ENCODE measurements around the gene UBE2M.
"Not testable (repeated sequence)": the region's sequence is repeated elsewhere in the genome, so short reads cannot be mapped to it uniquely, and the experiment has no call there.

The UBE2M gene

GRCh38 chr19:58581227-58582141, 23.1 kb upstream of the UBE2M start:
- Histone ChIP-seq H3K4me2 (ENCODE audit: low read length) (no peak overlapping the region), H4K20me1 (ENCODE audit: insufficient read depth, low read length) (no peaks in the 10 kb centered on the region), H3K27me3 (ENCODE audit: insufficient read depth, low read length) (no peaks in the 10 kb centered on the region), H3K36me3 (ENCODE audit: insufficient read depth, low read length) (peaks cover 8% of the 10 kb centered on the region; the same call in 1 of the 2 replicates), H3K79me2 (ENCODE audit: insufficient read depth, low read length) (no peaks in the 10 kb centered on the region), H3F3A (ENCODE audit: insufficient read depth, low read length) (0 out of 2 replicates have a peak, but pooled peaks cover 3% of the 10 kb centered on the region), H2AFZ (ENCODE audit: low read length) (no peak overlapping the region), H3K27ac (ENCODE audit: low read depth, low read length, poor library complexity, severe bottlenecking) (no peak overlapping the region), H3K4me3 (ENCODE audit: low read depth, low read length, poor library complexity, severe bottlenecking) (no peak overlapping the region), H3K9me2 (ENCODE audit: low read depth, low read length) (no peaks in the 10 kb centered on the region), H3K9ac (ENCODE audit: low read length) (peak overlapping the region; percentile 49; the same call in 1 of the 2 replicates), H3K9me3 (ENCODE audit: low read length) (no peaks in the 10 kb centered on the region), H3K4me1 (ENCODE audit: insufficient read depth, low read length, severe bottlenecking) (peaks cover 17% of the 10 kb centered on the region)
- TF ChIP-seq EZH2 (IDR thresholded peaks at IDR 0.05; ENCODE audit: borderline replicate concordance, low read length): no peak
- TF ChIP-seq CTCF (IDR thresholded peaks at IDR 0.05; ENCODE audit: low read length): peak; percentile 99

- H4K20me1 ChIP-seq (ENCODE audit: insufficient read depth, low read length): no peaks in the 10 kb centered on the region
- no peak for TF ChIP-seq CTCF (IDR thresholded peaks at IDR 0.05; ENCODE audit: low read length)
- no peak for TF ChIP-seq EZH2 (IDR thresholded peaks at IDR 0.05; ENCODE audit: borderline replicate concordance, low read length)
- no peak overlapping the region for H3K4me3 ChIP-seq (ENCODE audit: low read depth, low read length, poor library complexity, severe bottlenecking)
Measured at GRCh38 chr19:58579473-58580142, 21.2 kb upstream of the UBE2M start.

GRCh38 chr19:58578012-58578925, 19.9 kb upstream of the UBE2M start:
- TF ChIP-seq CTCF (IDR thresholded peaks at IDR 0.05; ENCODE audit: low read length) (no peak), EZH2 (IDR thresholded peaks at IDR 0.05; ENCODE audit: borderline replicate concordance, low read length) (no peak)
- Histone ChIP-seq H3K9ac (ENCODE audit: low read length) (no peak overlapping the region; the same call in 1 of the 2 replicates), H3K4me3 (ENCODE audit: low read depth, low read length, poor library complexity, severe bottlenecking) (no peak overlapping the region), H3K4me1 (ENCODE audit: insufficient read depth, low read length, severe bottlenecking) (peaks cover 34% of the 10 kb centered on the region), H4K20me1 (ENCODE audit: insufficient read depth, low read length) (no peaks in the 10 kb centered on the region), H3K9me2 (ENCODE audit: low read depth, low read length) (no peaks in the 10 kb centered on the region), H3K36me3 (ENCODE audit: insufficient read depth, low read length) (peaks cover 8% of the 10 kb centered on the region; the same call in 1 of the 2 replicates), H3K27ac (ENCODE audit: low read depth, low read length, poor library complexity, severe bottlenecking) (no peak overlapping the region), H2AFZ (ENCODE audit: low read length) (no peak overlapping the region), H3K79me2 (ENCODE audit: insufficient read depth, low read length) (no peaks in the 10 kb centered on the region), H3F3A (ENCODE audit: insufficient read depth, low read length) (peaks cover 9% of the 10 kb centered on the region; the same call in 1 of the 2 replicates), H3K9me3 (ENCODE audit: low read length) (no peaks in the 10 kb centered on the region), H3K4me2 (ENCODE audit: low read length) (no peak overlapping the region), H3K27me3 (ENCODE audit: insufficient read depth, low read length) (no peaks in the 10 kb centered on the region)

More at GRCh38 chr19:58579473-58580142, 21.2 kb upstream of the UBE2M start:
- Histone ChIP-seq H3K9me2 (ENCODE audit: low read depth, low read length) (no peaks in the 10 kb centered on the region), H3K9me3 (ENCODE audit: low read length) (no peaks in the 10 kb centered on the region), H3F3A (ENCODE audit: insufficient read depth, low read length) (0 out of 2 replicates have a peak, but pooled peaks cover 3% of the 10 kb centered on the region), H2AFZ (ENCODE audit: low read length) (no peak overlapping the region), H3K4me1 (ENCODE audit: insufficient read depth, low read length, severe bottlenecking) (peaks cover 23% of the 10 kb centered on the region), H3K36me3 (ENCODE audit: insufficient read depth, low read length) (peaks cover 8% of the 10 kb centered on the region; the same call in 1 of the 2 replicates), H3K9ac (ENCODE audit: low read length) (no peak overlapping the region), H3K27me3 (ENCODE audit: insufficient read depth, low read length) (no peaks in the 10 kb centered on the region), H3K79me2 (ENCODE audit: insufficient read depth, low read length) (no peaks in the 10 kb centered on the region), H3K27ac (ENCODE audit: low read depth, low read length, poor library complexity, severe bottlenecking) (no peak overlapping the region), H3K4me2 (ENCODE audit: low read length) (no peak overlapping the region)

GRCh38 chr19:58577581-58577980, 19.2 kb upstream of the UBE2M start:
- H3K4me2 ChIP-seq (ENCODE audit: low read length); H4K20me1 ChIP-seq (ENCODE audit: insufficient read depth, low read length); H3K4me3 ChIP-seq (ENCODE audit: low read depth, low read length, poor library complexity, severe bottlenecking); H3K9ac ChIP-seq (ENCODE audit: low read length); H3K36me3 ChIP-seq (ENCODE audit: insufficient read depth, low read length); H3K9me2 ChIP-seq (ENCODE audit: low read depth, low read length); H3K9me3 ChIP-seq (ENCODE audit: low read length); H2AFZ ChIP-seq (ENCODE audit: low read length); H3F3A ChIP-seq (ENCODE audit: insufficient read depth, low read length); H3K27me3 ChIP-seq (ENCODE audit: insufficient read depth, low read length); H3K27ac ChIP-seq (ENCODE audit: low read depth, low read length, poor library complexity, severe bottlenecking); H3K79me2 ChIP-seq (ENCODE audit: insufficient read depth, low read length): not testable (repeated sequence)
- H3K4me1 ChIP-seq (ENCODE audit: insufficient read depth, low read length, severe bottlenecking): peaks cover 34% of the 10 kb centered on the region

Data from OCI-LY1 (cell line).